PC-9 (cell line): Measurements from ENCODE around the gene LINC00632.

ENCODE experiments used
- EZH2 ChIP-seq: fragments of 200-600 bp; sonication (generic); IDR thresholded peaks from 2 replicates; pipeline ENCODE4 v1.8.0; 2017; ENCODE audit warnings: antibody characterized with exemption, low read depth
- TF ChIP-seq, protein P1 (sequence below): fragments of 200-600 bp; sonication (generic); conservative IDR thresholded peaks from 2 replicates; pipeline ENCODE4 v1.6.1; 2017; ENCODE audit warnings: mixed run types, antibody characterized with exemption, mild to moderate bottlenecking, moderate library complexity

DNA sequence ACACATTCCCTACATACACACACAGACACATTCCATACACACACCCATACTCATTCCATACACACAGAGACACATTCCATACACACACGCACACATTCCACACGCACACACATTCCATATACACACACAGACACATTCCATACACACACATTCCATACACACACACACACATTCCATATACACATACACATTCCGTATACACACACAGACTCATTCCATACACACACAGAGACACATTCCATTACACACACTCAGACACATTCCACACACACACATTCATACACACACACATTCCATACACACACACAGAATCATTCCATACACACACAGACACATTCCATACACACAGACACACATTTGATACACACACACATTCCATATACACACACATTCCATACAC lies 15.2 kb downstream of the LINC00632 start:
- TF ChIP-seq, protein P1, sequence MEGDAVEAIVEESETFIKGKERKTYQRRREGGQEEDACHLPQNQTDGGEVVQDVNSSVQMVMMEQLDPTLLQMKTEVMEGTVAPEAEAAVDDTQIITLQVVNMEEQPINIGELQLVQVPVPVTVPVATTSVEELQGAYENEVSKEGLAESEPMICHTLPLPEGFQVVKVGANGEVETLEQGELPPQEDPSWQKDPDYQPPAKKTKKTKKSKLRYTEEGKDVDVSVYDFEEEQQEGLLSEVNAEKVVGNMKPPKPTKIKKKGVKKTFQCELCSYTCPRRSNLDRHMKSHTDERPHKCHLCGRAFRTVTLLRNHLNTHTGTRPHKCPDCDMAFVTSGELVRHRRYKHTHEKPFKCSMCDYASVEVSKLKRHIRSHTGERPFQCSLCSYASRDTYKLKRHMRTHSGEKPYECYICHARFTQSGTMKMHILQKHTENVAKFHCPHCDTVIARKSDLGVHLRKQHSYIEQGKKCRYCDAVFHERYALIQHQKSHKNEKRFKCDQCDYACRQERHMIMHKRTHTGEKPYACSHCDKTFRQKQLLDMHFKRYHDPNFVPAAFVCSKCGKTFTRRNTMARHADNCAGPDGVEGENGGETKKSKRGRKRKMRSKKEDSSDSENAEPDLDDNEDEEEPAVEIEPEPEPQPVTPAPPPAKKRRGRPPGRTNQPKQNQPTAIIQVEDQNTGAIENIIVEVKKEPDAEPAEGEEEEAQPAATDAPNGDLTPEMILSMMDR = no peak
- TF ChIP-seq EZH2 = no peak
